NCI-H2107 treated with DMSO at 0.1 percent for 48 hours (cell line): ENCODE data around the gene SPATA20.

ENCODE experiments used
- DNase-seq: peaks from one replicate; lab custom pipeline; 2025; ENCODE audit not compliant: unreplicated experiment; lab: John Stamatoyannopoulos, UW

The SPATA20 gene

GRCh38 chr17:50547035-50547735 is at the start of gene SPATA20:
Gene SPATA20, plus strand, starts transcription at chr17:50547174. Its CDS starts 35 bp downstream, at chr17:50547209.
- DNase-seq: peak; percentile 41

DNA sequence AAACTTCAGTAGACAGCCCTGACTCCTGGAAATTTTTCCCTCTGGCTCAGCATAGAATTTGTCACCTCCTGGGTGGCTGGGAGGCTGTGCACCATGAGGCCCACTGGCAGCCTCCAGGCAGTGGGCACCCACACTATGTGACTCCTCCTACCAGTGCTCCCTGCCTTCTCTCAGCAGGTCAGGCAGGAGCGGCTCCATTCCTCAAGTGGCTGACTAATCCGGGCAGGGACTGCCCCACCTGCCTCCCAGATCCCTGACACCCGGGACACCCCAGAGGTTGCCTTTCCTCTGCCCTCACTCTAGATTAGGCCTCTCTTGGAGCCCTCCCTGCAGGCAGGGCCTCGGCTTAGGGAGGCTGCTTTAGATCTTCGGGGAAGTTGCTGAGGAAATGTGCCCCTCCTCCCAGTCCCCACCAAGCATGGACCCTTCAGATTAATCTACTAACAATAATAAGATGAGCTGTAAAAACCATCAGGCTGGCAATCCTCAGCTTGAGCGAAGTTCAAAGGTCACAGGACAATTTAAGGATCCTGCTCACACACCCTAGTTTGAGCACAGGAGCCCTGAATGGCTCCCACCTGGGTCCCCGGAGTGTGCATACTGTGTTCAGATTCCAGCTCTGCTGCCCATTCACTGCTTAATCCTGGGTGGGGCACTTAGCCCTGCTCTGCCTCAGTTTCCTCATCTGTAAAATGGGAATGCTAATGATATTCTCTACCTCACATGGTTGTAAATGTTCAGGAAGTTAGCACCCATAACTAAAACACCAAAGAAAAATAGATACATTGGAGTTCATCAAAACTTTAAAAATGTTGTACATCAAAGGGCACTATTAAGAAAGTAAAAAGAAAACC is 48.7 kb upstream of the SPATA20 start:
- no peak for DNase-seq

DNA sequence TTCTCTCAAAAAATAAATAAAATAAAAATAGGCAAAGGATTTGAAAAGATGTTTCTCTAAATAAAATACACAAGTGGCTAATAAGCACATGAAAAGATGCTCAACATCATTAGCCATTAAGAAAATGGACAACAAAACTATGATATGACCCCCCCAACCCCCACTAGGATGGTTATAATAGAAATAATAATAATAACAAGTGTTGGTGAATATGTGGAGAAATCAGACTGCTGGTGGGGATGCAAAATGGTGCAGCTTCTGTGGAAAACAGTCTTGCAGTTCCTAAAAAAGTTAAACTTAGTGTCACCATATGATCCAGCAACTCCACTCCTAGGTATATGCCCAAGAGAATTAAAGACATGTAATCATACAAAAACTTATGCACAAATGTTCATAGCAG is 47.7 kb upstream of the SPATA20 start:
- DNase-seq: no peak

GRCh38 chr17:50499721-50500120 is 47.3 kb upstream of the SPATA20 start:
- no peak for DNase-seq

DNA sequence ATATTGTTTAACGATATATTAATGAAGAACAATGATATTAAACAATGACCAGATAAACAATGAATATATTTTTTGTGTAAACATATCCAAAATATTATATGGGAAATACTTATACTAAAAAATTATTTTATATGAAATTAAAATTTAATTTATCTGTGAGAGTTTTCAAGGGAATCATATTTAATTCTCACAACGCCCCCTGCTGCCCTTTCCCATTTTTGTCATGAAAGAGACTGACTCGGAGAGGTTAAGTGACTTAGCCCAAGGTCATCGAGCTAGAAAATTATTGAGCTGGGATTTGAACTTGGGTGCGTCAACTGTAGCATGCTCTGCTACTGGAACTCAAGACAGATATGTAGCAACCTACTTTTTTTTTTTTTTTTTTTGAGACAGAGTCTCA is 45.9 kb upstream of the SPATA20 start:
- DNase-seq: no peak

DNA sequence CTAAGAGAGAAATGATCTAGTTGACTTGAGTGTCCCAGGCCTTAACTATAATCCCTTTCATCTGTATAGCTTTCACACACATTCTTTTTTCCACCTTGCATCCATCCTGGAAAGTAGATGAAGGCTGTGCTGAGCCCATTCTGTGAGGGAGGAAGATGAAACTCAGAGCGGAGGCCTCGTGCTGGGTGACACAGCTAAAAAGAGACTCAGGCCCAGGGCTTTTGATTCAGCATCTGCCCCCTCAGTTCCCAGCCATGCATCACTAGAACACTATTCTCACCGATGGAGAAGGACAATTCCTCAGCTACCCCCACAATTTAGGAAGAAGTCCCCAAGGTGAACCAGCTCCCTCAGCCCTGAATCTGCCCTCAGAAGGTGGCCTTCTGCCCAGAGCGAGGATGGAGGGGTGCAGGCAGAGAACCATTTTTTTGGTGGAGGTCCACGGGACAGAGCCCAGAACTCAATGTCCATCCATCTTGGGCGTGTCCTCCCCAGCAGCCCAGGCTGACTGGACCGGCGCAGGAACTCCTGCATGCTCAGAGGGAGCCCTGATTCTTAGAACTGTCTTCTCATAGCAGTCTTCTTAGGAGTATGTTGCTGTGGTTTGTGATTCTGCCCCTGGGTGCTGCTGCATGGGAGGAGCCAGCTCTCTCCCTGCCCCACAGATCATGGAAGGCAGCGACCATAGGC is 44.5 kb upstream of the SPATA20 start:
- DNase-seq: no peak

DNA sequence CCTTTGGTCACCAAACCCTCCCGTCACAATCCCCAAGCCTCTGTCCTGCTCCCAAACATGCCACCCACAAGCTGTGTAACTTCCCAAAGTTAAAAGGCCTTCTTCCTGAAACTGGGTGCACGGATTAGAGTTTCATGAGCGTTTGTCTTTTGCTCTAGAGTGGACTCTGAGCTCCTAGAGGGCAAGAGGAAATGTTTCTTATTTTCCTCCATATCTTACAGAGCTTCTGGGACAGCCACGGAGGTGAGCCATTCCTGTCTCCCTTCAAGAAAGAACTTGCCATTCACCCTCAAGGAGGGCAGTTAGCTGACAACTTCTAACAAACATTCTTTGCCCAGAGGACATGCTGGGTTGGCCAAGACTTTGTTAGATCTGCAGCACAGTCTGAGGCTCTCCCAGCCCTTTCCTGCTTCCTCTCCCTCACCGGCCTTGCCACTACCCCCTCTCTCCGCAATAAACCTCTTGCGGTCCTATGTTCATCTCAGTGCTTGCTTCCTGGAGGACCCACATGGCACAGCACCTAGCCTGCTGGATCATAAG is 41.3 kb upstream of the SPATA20 start:
- DNase-seq: no peak

DNA sequence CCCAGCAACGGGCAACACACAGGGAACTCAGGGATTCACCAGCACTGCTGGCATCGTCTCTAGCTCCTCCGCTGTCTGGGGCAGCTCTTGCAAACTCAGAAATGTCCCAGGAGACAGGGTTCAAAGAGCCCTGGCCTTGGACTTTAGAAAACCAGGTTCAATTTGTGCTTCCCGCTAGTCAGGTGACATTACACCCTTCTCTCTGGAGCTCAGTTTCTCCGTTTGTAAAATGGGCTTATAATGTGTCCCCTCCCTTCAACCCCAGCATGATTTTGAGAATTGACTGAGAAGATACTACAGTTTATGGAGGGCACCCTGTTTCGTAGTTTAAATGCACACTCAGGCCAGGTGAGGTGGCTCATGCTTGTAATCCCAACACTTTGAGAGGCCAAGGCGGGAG is 40.7 kb upstream of the SPATA20 start:
- DNase-seq: no peak

- no peak for DNase-seq
Observed at GRCh38 chr17:50507871-50508572, 39.0 kb upstream of the SPATA20 start, which contains the start of gene MYCBPAP. Gene MYCBPAP, plus strand, starts transcription at chr17:50508439. Its CDS starts 236 bp downstream, at chr17:50508675.

- no peak for DNase-seq
Observed at GRCh38 chr17:50508573-50509460, 38.2 kb upstream of the SPATA20 start.

GRCh38 chr17:50511058-50511457 is 35.9 kb upstream of the SPATA20 start:
- DNase-seq: no peak

GRCh38 chr17:50513495-50513894 is 33.5 kb upstream of the SPATA20 start:
- DNase-seq: no peak

GRCh38 chr17:50514388-50514787 is 32.6 kb upstream of the SPATA20 start:
- no peak for DNase-seq

- DNase-seq: no peak
Observed at GRCh38 chr17:50514936-50515702, 31.9 kb upstream of the SPATA20 start.

GRCh38 chr17:50517011-50517410 is 30.0 kb upstream of the SPATA20 start:
- no peak for DNase-seq

GRCh38 chr17:50517504-50518383 is 29.2 kb upstream of the SPATA20 start:
- DNase-seq: no peak

DNA sequence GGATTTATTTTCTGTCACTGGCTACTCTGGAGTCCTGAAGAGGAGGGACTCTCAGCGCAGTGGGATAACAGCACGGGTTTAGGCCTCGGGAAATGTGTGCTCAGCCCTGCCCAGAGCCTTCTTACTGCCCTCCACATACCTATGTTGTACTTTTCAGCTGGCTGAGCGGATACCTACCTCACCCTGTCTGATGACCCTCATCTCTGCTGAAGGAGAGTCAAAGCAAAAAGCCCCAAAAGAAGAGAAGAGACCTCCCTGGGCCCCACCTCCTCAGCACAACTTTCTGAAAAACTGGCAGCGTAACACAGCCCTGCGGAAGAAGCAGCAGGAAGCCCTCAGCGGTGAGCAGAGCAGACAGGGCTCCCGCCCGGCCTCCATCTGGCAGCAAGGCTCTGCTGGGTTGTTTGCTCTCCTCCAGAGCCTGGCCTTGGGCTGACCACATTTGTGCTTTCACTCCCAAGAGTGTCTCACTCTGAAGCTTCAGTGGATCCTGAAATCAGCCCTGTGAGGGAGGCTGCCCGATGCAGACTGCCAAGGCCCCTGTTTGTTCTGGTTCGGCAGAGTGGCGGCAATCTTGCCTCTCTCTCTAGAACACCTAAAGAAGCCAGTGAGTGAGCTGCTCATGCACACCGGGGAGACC is 28.5 kb upstream of the SPATA20 start:
- no peak for DNase-seq
